ENCODE data around the gene PDLIM3.
"Not testable (repeated sequence)": the region's sequence is repeated elsewhere in the genome, so short reads cannot be mapped to it uniquely, and the experiment has no call there.

The PDLIM3 gene

DNA sequence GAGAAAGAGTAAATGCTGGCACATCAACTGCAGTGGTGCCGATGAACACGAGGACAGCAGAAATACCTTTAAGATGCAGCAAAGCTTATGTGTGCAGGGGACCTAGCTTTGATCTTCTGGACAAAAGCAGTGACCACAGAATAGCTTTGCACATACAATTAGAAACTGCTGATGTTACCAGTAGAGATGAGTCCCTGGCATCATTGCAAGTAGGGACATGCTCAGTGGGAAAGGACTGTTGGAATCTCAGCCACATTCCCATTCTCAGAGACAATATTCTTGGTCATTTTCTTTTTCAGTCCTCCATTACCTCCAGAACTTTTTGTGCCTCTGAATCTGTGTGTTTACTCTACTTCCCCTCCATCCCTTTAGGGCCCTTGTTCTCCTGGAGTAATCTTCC, 16.9 kb upstream of the PDLIM3 start:
- no peak for DNase-seq

DNA sequence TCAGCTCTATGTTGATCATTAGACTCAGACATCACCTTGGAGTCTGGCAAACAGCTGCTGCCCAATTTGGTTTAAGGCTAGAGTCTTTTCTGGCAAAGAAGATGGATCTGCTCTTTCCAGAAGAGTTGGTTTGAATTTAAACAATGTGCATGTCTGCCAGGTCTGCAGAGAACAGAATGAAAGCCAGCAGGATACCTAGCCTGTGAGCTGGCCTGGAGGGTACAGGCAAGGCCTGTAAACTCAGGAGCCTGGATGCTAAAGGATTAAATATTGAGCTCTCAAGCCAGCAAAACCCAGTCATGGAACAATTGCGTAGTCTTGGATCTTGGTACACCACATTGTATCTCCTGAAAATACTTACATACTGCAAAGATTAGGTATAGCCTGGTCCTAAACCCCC, 15.6 kb upstream of the PDLIM3 start:
- DNase-seq, result no peak

DNA sequence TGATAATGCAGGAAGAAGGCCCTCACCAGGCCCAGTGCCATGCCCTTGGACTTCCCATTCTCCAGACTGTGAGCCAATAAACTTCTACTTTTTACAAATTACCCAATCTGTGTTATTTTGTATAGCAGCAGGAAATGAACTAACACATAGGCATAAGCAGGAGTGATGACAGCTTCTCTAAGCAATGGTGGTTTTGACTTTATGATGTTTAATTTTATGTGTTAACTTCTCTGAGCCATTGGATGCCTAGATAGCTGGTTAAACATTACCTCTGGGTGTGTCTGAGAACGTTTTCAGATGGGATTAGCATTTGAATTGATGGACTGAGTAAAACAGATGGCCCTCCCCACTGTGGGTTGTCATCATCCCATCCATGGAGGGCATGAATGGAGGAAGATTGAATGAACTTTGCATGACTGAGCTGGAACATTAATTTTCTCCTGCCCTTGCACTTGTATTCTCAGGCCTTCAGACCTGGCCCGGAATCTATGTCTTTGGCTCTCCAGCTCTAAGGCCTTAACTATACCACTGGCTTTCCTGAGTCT, 13.9 kb upstream of the PDLIM3 start:
- DNase-seq, result no peak

DNA sequence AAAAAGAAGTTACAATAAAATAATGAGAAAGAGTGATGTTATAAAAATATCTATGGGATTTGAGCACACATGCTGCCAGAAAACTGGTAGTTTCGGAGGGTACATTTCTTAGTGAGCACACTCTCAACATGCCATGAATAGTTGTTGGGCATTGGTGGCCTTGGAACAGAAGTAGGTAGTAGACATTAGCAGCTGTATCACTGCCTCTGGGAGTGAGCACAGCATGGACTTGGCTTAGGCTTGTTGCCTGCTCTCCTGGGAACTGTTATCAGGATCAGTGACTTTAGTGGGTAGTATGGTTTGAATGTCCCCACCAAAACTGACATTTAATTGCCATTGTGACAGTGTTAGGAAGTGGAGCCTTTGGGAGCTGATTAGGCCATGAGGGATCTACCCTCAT, 13.3 kb upstream of the PDLIM3 start:
- DNase-seq, result no peak

DNA sequence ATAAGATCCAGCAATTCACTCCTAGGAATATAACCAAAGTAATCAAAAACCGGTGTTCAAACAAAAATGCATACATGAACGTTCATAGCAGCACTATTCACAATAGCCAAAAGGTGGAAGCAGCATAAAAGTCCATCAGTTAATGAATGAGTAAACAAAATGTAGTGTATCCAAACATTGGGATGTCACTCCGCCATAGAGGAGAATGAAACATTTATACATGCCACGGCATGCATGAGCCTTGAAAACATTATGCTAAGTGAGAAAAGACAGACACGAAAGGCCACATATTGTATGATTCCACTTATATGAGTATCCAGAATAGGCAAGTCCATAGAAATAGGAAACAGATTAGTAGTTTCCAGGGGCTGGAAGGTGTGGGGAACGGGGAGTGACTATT, 11.0 kb upstream of the PDLIM3 start:
- DNase-seq, result no peak

DNA sequence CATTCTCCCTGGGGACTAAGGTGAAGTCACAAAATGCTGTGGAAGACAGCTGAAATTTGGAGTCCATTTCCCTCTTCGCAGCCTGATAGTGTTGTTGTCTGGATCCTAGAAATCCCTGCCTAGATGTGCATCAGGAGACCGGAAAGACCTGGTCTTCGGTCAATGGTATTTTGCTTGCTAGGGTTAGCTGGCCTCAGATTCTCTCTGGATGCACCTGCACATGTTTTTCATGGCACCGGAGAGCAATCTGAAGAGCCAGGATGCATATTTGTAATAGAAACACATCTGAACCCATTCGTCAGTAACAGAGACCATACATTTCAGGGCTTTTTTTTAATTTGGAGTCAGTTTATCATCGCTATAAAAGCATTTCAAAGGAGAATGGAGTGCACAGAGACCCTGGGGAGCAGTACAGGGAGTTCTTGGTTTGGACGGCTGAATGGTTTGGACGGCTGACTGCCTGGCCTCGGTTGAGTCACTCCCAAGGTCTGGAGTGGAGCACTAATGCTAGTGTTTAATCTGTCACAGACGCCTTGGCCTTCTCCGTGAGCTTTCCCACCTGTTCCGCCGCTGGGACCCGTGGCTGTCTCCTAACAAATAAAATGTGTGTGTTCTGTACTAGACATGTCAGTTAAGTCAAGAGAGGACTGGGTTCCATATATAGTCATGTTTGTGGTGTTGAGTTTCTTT, 7.5 kb upstream of the PDLIM3 start:
- DNase-seq, result no peak

DNA sequence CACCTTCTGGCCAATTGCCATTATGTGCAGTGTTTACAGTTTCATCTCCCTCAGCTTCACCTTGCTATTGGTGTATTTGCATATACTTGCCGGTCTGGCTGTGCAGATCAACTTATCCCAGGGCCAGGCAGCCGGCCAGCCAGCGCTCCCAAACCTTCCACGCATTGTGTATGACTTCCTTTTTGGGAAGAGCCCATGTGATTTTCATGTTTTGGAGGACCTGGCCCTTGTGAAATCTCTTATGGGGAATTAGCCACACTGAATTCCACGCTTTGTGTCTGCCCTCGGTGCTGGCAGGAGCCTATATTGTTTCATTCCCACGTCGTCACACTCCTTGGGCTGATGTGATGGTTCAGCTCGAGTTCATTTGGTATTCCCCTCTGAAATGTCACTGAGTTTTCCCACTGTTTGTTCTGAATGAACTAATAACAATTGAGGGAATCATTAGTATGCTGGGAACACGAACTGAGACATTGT, 6.0 kb upstream of the PDLIM3 start:
- no peak for DNase-seq

DNA sequence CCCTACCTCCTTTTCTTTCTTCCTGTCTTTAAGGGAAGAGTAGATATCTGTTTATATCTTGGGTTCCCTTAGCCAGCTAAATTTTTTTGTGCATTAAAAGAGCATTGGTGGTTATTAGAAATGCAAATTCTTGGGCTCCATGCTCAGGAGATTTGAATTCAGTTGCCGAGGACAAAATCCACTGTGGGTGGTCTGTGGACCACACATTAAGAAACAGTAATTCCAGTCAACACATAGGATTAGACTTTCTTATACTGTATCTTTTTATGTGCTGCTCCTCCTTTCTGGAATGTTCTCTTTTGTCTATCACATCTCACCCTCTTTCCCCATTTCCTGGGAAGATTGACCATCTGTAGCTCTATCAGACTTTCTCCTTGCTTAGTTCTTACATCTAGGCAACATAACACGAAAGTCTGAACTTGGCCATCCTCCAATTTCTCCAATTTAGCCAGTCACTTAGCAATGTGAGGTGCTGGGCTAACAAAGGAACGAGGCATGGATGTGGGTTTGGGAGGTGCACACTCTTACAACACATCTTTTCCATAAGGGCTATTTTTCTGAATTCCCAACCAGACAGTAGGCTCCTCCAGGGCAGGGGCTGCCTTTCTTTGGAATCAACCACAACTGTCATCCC, 5.3 kb upstream of the PDLIM3 start:
- DNase-seq, result no peak

DNA sequence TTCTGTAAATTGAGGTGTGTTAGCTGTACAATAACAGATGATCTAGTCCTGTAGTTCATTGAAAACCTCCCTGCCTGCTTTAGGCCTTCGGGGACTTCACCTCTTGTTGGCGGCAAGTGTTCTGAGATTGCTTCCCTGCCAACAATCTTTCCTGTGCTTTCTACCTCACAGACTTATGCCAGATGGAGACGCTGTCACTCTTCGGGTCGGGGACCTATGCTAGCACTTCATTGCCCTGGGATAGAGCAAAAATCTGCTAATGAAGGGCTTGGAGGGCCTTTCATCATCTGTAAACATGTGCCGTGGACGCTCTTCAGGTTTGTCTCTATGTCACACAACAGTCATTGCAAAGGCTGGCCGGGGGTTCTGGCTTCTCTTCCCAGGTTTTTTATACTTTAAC, 4.7 kb upstream of the PDLIM3 start:
- no peak for DNase-seq

DNA sequence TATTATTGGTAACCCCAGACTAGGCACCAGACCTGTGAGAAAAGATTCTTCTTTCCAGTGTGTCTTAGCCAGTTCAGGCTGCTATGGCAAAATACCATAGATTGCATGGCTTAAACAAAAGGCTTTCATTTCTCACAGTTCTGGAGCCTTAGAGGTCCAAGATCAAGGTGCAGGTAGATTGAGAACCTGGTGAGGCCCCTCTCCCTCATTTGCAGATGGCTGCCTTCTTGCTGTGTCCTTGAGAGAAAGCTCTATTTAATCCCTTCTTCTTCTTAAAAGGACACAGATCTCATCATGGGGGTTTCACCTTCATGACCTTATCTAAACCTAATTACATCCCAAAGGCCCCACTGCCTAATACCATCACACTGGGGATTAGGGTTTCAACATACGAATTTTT, 3.5 kb upstream of the PDLIM3 start:
- no peak for DNase-seq

DNA sequence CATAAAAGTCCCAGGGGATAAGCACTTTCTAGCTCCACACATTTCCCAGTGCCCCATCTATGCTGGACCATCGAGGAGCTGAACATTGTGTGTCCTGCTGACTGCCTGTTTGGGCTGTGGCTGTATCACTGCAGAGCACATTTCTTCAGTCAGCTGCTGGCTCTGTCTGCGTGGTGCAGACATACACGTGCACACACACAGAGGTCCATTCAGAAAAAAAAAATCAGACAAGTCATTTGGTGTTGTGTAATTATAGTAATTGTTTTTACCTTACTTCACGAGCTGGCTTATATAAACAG, 1.1 kb upstream of the PDLIM3 start:
- DNase-seq, result peak; percentile 40

DNA sequence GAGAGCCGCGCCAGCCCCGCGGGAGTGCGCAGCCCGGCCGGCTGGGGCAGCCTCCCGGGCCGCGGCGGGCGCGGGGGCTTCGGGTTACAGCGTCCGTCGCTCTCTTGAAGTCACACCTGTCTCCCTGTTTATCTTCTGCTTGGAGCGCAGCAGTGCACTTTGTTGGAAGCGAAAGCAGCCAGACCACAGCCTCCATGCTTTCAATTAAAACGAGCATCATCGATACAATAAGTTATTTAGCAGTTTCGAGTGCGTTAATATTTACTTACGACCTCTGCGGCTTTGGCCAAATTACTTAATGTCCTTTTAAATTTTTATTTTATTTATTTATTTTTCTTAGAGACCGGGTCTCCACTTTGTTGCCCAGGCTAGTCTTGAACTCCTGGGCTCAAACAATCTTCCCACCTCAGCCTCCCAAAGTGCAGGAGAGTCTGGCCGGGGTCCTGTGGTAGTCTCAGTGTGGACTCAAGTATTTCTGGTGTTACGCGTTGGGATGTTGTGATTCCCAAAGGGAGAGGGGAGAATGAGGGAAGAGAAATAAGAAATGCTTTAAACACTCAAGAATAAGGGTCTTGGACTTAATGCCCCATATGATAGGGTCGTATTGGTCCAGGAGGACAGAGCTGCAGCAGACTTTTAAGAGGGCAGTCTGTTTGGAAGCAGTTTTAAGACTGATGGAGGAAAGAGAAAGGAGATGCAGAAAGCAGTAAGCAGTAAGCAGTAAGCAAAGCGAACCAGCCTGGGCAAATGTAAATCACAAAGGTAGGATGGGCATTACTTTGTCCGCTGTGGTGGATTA, 504 bp upstream of the PDLIM3 start:
- no peak for DNase-seq

DNA sequence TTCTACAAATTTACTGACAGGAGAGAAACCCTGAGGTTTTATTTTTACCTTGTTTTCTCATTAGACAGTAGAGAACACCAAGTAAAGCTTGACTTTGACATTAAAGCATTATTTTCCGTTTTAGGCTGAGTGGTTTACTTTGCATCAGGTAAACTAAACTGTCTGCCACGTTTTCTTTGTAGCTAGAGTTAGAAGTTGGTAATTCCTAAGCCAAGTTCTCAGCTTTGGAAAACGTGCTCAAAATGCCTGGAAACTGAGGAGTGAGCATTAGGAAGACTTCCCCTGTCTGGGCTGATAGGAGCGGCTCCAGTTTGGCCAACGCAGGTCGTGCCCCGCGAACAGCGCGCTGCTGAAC, 819 bp downstream of the PDLIM3 start:
- no peak for DNase-seq

DNA sequence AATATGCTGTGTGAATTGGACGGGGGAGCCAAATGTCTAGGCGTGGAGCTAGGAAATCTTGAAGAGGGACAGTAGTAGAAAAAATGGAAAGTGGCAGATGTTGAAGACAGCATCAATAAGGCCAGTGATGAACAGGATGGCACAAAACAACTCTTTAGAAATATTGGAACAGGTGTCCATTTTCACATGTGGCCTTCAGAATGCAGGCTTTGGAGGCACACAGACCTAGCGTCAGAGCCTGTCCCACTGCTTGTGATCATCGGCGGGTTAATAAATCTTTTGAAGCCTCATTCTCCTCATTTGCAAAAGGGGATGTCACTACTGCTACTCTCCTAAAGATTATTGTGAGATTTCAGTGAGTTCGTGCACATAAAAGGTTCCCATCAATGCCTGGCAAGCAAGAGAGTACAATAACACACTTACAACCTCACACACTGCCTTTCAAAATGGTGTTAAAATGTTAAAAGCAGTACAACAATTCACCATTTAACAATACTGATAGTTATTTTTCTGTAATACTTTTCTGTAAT, 2.4 kb downstream of the PDLIM3 start:
- no peak for DNase-seq

DNA sequence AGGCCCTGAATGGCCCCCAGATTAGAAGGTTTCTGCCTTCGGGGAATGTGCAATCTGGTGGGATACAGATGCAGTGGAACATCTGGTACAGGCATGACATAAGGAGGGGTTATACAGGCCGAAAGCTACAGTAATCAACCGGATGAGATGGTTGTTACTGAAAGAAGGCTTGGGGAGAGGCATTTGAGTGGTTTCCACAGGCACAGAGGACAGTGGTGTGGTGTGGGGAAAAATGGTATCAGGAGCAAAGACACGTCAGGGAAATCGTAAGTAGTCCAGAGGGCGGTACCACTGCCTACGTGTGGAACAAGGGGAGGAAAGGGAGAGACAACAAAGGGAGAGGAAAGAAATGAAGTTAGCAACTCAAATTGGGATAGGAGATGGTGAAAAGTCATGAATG, 3.0 kb downstream of the PDLIM3 start:
- no peak for DNase-seq

DNA sequence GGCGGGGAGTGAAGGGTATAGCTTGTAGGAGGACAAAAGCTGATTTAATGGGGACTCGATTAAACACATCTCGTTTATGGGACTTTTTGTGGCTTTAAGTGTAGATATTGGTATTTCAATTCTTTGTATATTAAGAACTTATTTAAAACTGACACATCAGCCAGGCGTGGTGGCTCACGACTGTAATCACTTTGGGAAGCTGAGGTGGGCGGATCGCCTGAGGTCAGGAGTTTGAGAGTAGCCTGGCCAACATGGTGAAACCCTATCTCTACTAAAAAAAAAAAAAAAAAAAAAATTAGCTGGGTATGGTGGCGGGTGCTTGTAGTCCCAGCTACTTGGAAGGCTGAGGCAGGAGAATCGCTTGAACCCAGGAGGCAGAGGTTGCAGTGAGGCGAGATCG, 3.7 kb downstream of the PDLIM3 start:
- not testable (repeated sequence) for DNase-seq

DNA sequence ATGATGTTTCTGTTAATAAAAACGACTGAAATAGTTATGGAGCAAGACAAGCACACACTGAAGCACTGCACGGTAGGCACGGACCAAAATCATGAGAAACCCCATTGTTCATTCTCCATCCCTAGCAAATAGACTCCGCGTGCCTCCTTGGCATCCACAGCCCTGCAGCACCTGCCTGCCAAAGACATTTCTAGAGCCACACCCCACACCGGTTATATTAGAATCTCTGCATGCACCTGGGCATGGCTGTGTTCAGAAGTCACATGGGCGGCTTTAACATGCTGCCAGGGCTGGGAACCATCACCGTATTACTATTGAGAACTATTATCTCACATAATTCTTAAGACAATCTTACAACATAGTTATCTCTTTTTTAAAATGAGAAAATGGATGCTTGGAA, 5.9 kb downstream of the PDLIM3 start:
- no peak for DNase-seq

DNA sequence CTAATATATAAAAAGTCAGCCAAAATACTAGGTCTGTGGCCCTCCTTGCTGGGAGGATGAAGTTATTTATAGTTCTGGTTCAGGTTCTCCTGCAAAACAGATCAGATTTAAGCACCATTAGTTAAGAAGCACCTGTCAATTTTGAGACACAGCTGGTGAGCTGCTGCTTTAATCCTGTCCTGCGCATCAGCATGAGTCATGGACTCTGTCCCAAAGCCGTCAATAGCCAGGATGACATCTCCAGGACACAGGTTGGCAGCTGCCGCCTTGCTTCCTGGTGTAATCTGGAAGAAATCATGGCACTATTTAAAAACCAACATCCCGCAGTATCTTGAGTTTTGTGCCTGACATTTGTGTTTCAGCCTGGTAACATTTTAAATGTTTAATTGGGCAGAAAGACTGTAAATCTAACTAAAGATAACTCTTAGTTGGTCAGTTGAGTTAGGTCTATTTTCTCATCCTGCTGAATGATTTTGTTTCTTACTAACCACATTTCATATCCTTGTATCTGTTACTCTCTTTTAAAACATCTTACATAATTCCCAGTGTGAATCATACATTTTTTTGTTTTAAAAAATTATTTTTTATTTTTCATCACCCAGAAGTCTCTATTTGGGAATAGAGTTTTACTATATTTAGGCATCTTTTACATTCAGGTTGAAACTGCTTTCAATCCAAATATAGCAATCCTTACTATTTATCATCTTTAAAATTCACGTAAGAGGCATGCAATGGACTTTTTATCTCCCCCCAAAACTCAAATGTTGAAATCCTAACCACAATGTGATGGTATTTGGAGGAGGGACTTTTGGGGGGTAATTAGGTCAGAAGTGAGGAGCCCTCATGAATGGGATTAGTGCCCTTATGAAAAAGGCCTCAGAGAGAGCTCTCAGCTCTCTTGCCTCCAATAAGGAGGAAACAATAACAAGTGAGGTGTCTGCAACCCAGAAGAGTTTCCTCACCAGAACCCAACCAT, 10.1 kb downstream of the PDLIM3 start:
- DNase-seq, result peak; percentile 92

DNA sequence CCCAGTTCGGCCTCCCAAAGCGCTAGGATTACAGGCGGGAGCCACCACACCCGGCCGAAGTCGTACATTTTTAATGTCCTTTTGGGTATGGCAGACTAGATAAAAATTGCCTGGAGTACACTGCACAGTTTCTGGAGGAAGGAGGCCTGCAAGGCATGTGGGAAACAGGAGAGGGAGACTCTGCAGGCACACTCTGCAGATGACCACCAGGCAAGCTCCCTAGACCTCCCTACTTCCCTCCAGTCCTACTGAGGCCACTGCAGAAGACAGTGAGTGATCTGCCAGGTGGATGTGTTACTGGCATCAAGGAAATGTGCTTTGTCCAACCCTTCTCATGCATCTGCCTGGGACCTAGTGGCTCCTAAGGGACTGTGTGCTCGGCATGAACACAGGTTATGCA, 11.4 kb downstream of the PDLIM3 start:
- DNase-seq, result no peak

DNA sequence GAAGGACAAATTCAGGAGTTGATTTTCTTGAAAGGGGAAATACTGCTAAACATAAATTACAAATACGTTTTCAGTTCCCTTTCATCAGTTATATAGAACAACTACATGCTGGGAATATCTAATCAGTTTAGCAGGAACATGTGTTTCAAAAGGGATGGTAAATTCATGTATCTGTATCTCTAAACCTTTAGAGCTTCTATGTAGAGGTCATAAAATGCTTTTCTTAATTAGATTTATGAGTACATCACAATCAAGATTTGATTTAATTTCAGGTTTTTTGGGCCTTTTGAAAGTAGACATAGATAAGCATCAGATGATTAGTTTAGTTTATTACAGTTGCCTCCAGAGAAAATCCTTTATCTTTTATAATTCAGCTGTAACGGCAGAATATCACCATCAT, 12.9 kb downstream of the PDLIM3 start:
- DNase-seq, result no peak

DNA sequence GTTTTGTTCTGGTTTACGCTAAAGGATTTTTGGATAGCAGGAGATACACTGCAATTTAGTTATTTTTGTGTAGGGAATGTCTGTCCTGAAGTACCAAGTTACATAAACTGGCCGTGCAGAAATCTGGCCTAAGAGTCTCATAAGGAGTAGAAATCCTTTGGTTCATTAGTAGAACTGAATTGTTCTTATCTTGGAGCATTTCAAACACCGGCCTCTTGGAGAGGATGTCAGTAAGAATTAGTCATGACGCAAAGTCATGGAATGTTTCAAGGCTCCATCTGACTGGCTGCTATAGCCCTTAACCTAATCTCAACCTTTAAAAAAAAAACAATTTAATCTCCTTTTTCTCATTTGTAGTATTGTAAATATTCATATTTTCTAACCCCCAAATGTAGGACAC, 15.2 kb downstream of the PDLIM3 start:
- DNase-seq, result no peak

DNA sequence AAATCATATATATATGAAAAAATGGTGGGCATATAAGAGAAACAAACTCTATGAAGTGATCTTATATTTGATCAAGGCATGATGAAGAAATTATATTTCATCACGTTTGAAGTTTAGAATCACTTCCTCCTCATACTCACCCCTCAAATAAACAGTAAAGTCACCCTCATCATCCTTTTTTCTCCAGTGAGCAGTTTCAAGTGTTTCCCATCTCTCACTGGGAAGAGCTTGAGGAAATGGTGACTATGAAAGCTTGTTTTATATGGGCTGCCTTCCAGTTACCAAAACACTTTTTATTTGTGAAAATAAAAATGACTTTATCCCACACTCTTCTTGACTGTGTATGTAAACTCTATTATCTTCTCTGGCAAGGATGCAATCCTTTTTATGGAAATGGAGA, 16.8 kb downstream of the PDLIM3 start:
- no peak for DNase-seq

DNA sequence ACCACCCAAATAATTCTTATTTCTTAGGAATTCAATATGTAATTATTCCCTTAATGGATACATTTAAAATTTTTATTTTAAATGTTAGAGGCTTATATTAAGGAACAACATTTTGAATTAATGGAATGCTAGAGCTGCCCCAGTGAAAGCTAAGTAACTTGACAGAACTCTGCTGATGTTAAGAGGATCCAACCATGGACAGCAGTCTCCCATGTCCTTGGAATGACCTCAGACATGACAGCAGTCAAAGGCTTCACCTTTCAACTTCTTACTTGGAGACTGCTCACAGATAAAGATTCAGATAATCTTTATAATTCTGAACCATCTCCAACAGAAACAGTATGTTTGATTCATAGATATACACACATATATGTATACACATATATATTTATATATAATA, 17.2 kb downstream of the PDLIM3 start:
- DNase-seq, result no peak

All from DMS53 (cell line).